HepG2 (cell line): Measurements from ENCODE around the gene PLA2G4D.

Experiments used
- ZC3H13 ChIP-seq: sonication (generic); formaldehyde crosslinking; IDR thresholded peaks from 2 replicates; pipeline ENCODE4 v1.8.1; 2023; ENCODE audit warnings: mild to moderate bottlenecking, missing genetic modification reagents, moderate library complexity
- TF ChIP-seq, protein P1 (sequence below): IDR thresholded peaks from 2 replicates; pipeline ENCODE4 v1.6.1; 2016; ENCODE audit warnings: low read depth

DNA sequence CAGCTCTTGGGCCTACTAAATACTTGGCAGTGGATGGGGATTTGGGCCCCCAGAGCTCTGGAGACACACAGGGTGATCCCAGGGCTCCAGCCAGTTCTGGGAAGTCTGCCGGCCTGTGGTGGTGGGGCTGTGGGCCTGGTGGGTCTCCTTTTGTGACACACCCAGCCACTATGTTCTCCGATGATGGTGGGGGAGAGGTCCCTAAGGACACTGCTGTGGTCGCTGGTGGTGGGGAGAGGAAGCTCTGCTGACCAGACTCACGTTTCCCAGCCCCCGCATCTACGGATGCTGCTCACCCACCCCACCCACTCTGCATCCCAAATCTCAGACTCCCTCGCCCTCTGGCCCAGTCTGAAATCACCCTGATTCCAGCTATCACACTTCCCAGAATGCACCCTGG, 396 bp downstream of the PLA2G4D start:
- no peak for TF ChIP-seq ZC3H13
- TF ChIP-seq, protein P1, sequence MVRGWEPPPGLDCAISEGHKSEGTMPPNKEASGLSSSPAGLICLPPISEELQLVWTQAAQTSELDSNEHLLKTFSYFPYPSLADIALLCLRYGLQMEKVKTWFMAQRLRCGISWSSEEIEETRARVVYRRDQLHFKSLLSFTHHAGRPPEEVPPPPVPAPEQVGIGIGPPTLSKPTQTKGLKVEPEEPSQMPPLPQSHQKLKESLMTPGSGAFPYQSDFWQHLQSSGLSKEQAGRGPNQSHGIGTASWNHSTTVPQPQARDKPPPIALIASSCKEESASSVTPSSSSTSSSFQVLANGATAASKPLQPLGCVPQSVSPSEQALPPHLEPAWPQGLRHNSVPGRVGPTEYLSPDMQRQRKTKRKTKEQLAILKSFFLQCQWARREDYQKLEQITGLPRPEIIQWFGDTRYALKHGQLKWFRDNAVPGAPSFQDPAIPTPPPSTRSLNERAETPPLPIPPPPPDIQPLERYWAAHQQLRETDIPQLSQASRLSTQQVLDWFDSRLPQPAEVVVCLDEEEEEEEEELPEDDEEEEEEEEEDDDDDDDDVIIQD (CRISPR knock-in tag), result no peak
